ENCODE results near the gene CCT4.
A peak's percentile ranks its signal among the peaks of the same experiment; 100 is the strongest.

The CCT4 gene

DNA sequence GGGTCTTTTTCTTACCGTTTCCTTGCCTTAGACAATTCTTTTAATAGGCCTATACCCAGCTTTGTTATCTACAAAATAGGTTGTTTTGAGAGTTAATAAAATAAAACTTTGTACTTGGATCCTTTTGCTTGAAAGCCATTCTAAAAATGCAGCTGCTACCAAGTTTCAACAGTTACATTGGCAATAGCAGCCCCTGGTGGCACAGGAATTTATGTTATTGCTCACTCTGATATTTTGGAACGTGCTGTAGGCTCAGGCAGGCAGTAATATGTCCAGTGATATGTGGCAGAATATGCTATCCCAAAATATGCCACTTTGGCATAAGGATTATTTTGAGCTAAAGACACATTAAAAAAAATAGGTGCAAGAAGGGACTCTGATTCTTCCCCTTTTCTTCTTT is 10.4 kb upstream of the CCT4 start:
- no peak overlapping the region for H2BK120ac ChIP-seq (ENCODE audit: low read depth, low read length)
- H3K4ac ChIP-seq (ENCODE audit: low read length), result no peak overlapping the region
- DNase-seq (ENCODE audit: low spot score), result no peak
- no peak overlapping the region for H2AFZ ChIP-seq (ENCODE audit: low read length)
- H2AK5ac ChIP-seq (ENCODE audit: low read depth, low read length), result no peak overlapping the region
- H4K91ac ChIP-seq (ENCODE audit: low read depth, low read length, poor library complexity), result no peak overlapping the region
- H3K27ac ChIP-seq (replicated peaks; ENCODE audit: low read length), result no peak overlapping the region
- H2BK15ac ChIP-seq (ENCODE audit: low read length), result no peak overlapping the region
- H2BK12ac ChIP-seq (ENCODE audit: low read length), result no peak overlapping the region
- no peaks in the 10 kb centered on the region for H3K79me1 ChIP-seq (ENCODE audit: low read depth, low read length)
- H3K14ac ChIP-seq (ENCODE audit: low read length), result no peak overlapping the region
- WGBS, 2 donors (ENCODE audit: extremely low coverage in 2 of 2, insufficient read length in 2 of 2, insufficient replicate concordance in 1 of 2), result no CpG with 5 or more reads among the region's 2 CpGs
- no peak overlapping the region for H4K8ac ChIP-seq (ENCODE audit: low read depth, low read length)
- no peak overlapping the region for H3K18ac ChIP-seq (ENCODE audit: low read length)
- H3K4me3 ChIP-seq (ENCODE audit: low read length in 2 of 2), result no peak overlapping the region
- H3K27me3 ChIP-seq (ENCODE audit: control insufficient read depth in 3 of 3, insufficient read depth in 3 of 3, low read depth in 1 of 3, low read length in 3 of 3), result no peaks in the 10 kb centered on the region
- no peak overlapping the region for H3K4me2 ChIP-seq (ENCODE audit: insufficient read depth, low read length, poor library complexity, severe bottlenecking)
- H3K23ac ChIP-seq (ENCODE audit: low read depth, low read length, poor library complexity), result no peak overlapping the region
- no peaks in the 10 kb centered on the region for H3K36me3 ChIP-seq (replicated peaks in 1 of 2; ENCODE audit: control insufficient read depth in 2 of 2, insufficient read depth in 2 of 2, low read length in 2 of 2)
- no peak overlapping the region for H2BK5ac ChIP-seq (ENCODE audit: low read length)
- H3K4me1 ChIP-seq (ENCODE audit: control insufficient read depth in 2 of 2, insufficient read depth in 1 of 2, low read depth in 1 of 2, low read length in 2 of 2), result no peaks in the 10 kb centered on the region
- H3K9me3 ChIP-seq (replicated peaks in 1 of 2; ENCODE audit: control insufficient read depth in 2 of 2, insufficient read depth in 1 of 2, low read depth in 1 of 2, low read length in 2 of 2), result no peaks in the 10 kb centered on the region
- no peak overlapping the region for H3K9ac ChIP-seq (ENCODE audit: low read depth, low read length, poor library complexity)

DNA sequence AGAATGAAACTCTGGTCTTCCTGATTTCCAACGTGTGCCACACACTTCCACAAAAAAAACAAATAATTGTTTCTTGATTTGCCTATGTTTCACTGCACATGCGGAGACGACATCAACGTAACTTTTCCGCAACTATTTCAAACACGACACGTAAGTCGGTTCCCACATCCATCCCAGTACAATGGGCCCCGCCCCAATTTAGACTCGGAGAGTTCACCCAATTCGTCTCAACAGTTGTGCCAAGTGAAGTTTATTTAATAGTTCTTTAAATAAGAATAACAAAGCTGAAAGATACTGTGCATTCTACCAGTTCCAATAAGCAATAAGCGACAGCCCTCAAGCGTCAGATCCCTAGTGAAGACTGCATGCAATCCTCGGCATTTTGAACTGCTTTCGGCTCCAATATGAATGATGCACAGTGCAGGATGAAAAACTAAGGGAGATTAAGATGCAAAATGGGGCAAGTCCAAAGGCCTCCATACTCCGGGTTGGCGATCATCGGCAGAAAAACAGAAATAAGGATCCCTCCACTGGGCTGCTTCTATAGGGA is 664 bp downstream of the CCT4 start:
- no peaks in the 10 kb centered on the region for H3K27me3 ChIP-seq (ENCODE audit: control insufficient read depth in 3 of 3, insufficient read depth in 3 of 3, low read depth in 1 of 3, low read length in 3 of 3)
- H3K79me1 ChIP-seq (ENCODE audit: low read depth, low read length), result peaks cover 10% of the 10 kb centered on the region
- H2AK5ac ChIP-seq (ENCODE audit: low read depth, low read length), result no peak overlapping the region
- no peak overlapping the region for H2BK120ac ChIP-seq (ENCODE audit: low read depth, low read length)
- no CpG with 5 or more reads among the region's 18 CpGs for WGBS, 2 donors (ENCODE audit: extremely low coverage in 2 of 2, insufficient read length in 2 of 2, insufficient replicate concordance in 1 of 2)
- no peak overlapping the region for H2BK15ac ChIP-seq (ENCODE audit: low read length)
- H3K4me2 ChIP-seq (ENCODE audit: insufficient read depth, low read length, poor library complexity, severe bottlenecking), result peak overlapping the region; percentile 47
- peak overlapping the region; percentile 92 for H2AFZ ChIP-seq (ENCODE audit: low read length)
- H4K91ac ChIP-seq (ENCODE audit: low read depth, low read length, poor library complexity), result no peak overlapping the region
- H3K4me3 ChIP-seq (ENCODE audit: low read length in 2 of 2), result peak overlapping the region; percentile 90 to 96
- H3K4me1 ChIP-seq (ENCODE audit: control insufficient read depth in 2 of 2, insufficient read depth in 1 of 2, low read depth in 1 of 2, low read length in 2 of 2), result peaks cover 3 to 7% of the 10 kb centered on the region in 2 donors
- no peak overlapping the region for H4K8ac ChIP-seq (ENCODE audit: low read depth, low read length)
- H3K4ac ChIP-seq (ENCODE audit: low read length), result no peak overlapping the region
- no peaks in the 10 kb centered on the region for H3K9me3 ChIP-seq (replicated peaks in 1 of 2; ENCODE audit: control insufficient read depth in 2 of 2, insufficient read depth in 1 of 2, low read depth in 1 of 2, low read length in 2 of 2)
- peak overlapping the region; percentile 89 for H3K27ac ChIP-seq (replicated peaks; ENCODE audit: low read length)
- H3K36me3 ChIP-seq (replicated peaks in 1 of 2; ENCODE audit: control insufficient read depth in 2 of 2, insufficient read depth in 2 of 2, low read length in 2 of 2), result peaks cover 7 to 44% of the 10 kb centered on the region in 2 donors
- H2BK12ac ChIP-seq (ENCODE audit: low read length), result no peak overlapping the region
- H2BK5ac ChIP-seq (ENCODE audit: low read length), result no peak overlapping the region
- peak overlapping the region; percentile 78 for H3K9ac ChIP-seq (ENCODE audit: low read depth, low read length, poor library complexity)
- peak overlapping the region; percentile 94 for H3K18ac ChIP-seq (ENCODE audit: low read length)
- H3K14ac ChIP-seq (ENCODE audit: low read length), result no peak overlapping the region
- DNase-seq (ENCODE audit: low spot score), result peak; percentile 8
- no peak overlapping the region for H3K23ac ChIP-seq (ENCODE audit: low read depth, low read length, poor library complexity)

DNA sequence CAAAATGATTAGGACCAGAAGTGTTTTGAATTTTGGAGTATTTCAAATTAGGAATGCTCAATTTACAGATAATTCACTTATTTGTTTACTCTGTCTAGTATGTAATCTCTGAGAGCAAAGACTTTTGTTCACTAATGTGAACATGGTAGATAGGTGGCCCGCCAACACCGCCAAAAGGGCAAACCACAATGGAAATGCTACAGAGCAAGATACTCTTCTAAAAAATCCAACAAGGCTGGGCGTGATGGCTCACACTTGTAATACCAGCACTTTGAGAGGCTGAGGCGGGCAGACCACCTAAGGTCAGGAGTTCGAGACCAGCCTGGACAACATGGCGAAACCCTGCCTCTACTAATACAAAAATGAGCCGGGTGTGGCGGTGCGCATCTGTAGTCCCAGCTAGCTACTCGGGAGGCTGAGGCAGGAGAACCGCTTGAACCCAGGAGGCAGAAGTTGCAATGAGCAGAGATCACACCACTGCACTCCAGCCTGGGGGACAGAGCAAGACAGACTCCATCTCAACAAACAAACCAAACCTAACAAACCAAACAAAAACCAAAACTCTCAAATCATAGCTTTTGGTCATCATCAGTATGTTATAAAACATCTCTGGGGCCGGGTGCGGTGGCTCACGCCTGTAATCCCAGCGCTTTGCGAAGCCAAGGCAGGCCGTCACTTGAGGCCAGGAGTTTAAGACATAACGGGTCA is 2.4 kb downstream of the CCT4 start:
- Histone ChIP-seq H3K18ac (ENCODE audit: low read length) (no peak overlapping the region), H3K4ac (ENCODE audit: low read length) (no peak overlapping the region), H3K27me3 (ENCODE audit: control insufficient read depth in 3 of 3, insufficient read depth in 3 of 3, low read depth in 1 of 3, low read length in 3 of 3) (no peaks in the 10 kb centered on the region), H2BK120ac (ENCODE audit: low read depth, low read length) (no peak overlapping the region), H3K4me3 (ENCODE audit: low read length in 2 of 2) (peak overlapping the region; percentile 37 to 90), H3K4me2 (ENCODE audit: insufficient read depth, low read length, poor library complexity, severe bottlenecking) (no peak overlapping the region), H3K9ac (ENCODE audit: low read depth, low read length, poor library complexity) (no peak overlapping the region), H3K36me3 (replicated peaks in 1 of 2; ENCODE audit: control insufficient read depth in 2 of 2, insufficient read depth in 2 of 2, low read length in 2 of 2) (peaks cover 13 to 61% of the 10 kb centered on the region in 2 donors), H2BK12ac (ENCODE audit: low read length) (no peak overlapping the region), H2BK5ac (ENCODE audit: low read length) (no peak overlapping the region), H3K9me3 (replicated peaks in 1 of 2; ENCODE audit: control insufficient read depth in 2 of 2, insufficient read depth in 1 of 2, low read depth in 1 of 2, low read length in 2 of 2) (no peaks in the 10 kb centered on the region), H3K14ac (ENCODE audit: low read length) (no peak overlapping the region), H3K23ac (ENCODE audit: low read depth, low read length, poor library complexity) (no peak overlapping the region), H2AFZ (ENCODE audit: low read length) (no peak overlapping the region), H3K27ac (replicated peaks; ENCODE audit: low read length) (no peak overlapping the region), H2BK15ac (ENCODE audit: low read length) (no peak overlapping the region), H4K8ac (ENCODE audit: low read depth, low read length) (no peak overlapping the region), H4K91ac (ENCODE audit: low read depth, low read length, poor library complexity) (no peak overlapping the region), H3K79me1 (ENCODE audit: low read depth, low read length) (peaks cover 10% of the 10 kb centered on the region), H3K4me1 (ENCODE audit: control insufficient read depth in 2 of 2, insufficient read depth in 1 of 2, low read depth in 1 of 2, low read length in 2 of 2) (peaks cover 3 to 7% of the 10 kb centered on the region in 2 donors), H2AK5ac (ENCODE audit: low read depth, low read length) (no peak overlapping the region)
- no CpG with 5 or more reads among the region's 18 CpGs for WGBS, 2 donors (ENCODE audit: extremely low coverage in 2 of 2, insufficient read length in 2 of 2, insufficient replicate concordance in 1 of 2)
- no peak for DNase-seq (ENCODE audit: low spot score)

DNA sequence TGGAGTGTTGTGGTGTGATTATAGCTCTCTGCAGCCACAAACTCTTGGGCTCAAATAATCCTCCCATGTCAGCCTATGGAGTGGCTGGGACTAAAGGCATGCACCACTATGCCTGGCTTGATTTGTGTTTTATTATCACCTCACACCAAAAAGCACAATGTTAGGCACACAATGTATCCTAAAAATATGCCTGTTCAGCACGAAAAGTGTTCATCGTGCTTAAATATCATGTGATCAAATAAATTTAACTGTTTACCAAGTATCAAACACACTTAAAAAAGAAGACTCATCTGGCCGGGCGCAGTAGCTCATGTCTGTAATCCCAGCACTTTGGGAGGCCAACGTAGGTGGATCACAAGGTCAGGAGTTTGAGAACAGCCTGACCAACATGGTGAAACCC is 5.6 kb downstream of the CCT4 start:
- Histone ChIP-seq H2AFZ (ENCODE audit: low read length) (no peak overlapping the region), H3K36me3 (replicated peaks in 1 of 2; ENCODE audit: control insufficient read depth in 2 of 2, insufficient read depth in 2 of 2, low read length in 2 of 2) (peaks cover 23 to 93% of the 10 kb centered on the region in 2 donors), H2BK5ac (ENCODE audit: low read length) (no peak overlapping the region), H3K23ac (ENCODE audit: low read depth, low read length, poor library complexity) (no peak overlapping the region), H3K9me3 (replicated peaks in 1 of 2; ENCODE audit: control insufficient read depth in 2 of 2, insufficient read depth in 1 of 2, low read depth in 1 of 2, low read length in 2 of 2) (no peaks in the 10 kb centered on the region), H2BK120ac (ENCODE audit: low read depth, low read length) (no peak overlapping the region), H3K79me1 (ENCODE audit: low read depth, low read length) (peaks cover 5% of the 10 kb centered on the region), H3K18ac (ENCODE audit: low read length) (no peak overlapping the region), H3K14ac (ENCODE audit: low read length) (no peak overlapping the region), H2BK12ac (ENCODE audit: low read length) (no peak overlapping the region), H3K4me3 (ENCODE audit: low read length in 2 of 2) (no peak overlapping the region), H4K91ac (ENCODE audit: low read depth, low read length, poor library complexity) (no peak overlapping the region), H2BK15ac (ENCODE audit: low read length) (no peak overlapping the region), H2AK5ac (ENCODE audit: low read depth, low read length) (no peak overlapping the region), H3K27me3 (ENCODE audit: control insufficient read depth in 3 of 3, insufficient read depth in 3 of 3, low read depth in 1 of 3, low read length in 3 of 3) (no peaks in the 10 kb centered on the region), H4K8ac (ENCODE audit: low read depth, low read length) (no peak overlapping the region), H3K9ac (ENCODE audit: low read depth, low read length, poor library complexity) (no peak overlapping the region), H3K4me2 (ENCODE audit: insufficient read depth, low read length, poor library complexity, severe bottlenecking) (no peak overlapping the region), H3K27ac (replicated peaks; ENCODE audit: low read length) (no peak overlapping the region), H3K4ac (ENCODE audit: low read length) (no peak overlapping the region), H3K4me1 (ENCODE audit: control insufficient read depth in 2 of 2, insufficient read depth in 1 of 2, low read depth in 1 of 2, low read length in 2 of 2) (peaks cover 2 to 7% of the 10 kb centered on the region in 2 donors)
- no peak for DNase-seq (ENCODE audit: low spot score)
- WGBS, 2 donors (ENCODE audit: extremely low coverage in 2 of 2, insufficient read length in 2 of 2, insufficient replicate concordance in 1 of 2), result no CpG with 5 or more reads among the region's 5 CpGs

All from neuronal stem cell (in vitro differentiated cells).